Activated naive CD4-positive, alpha-beta T cell treated with anti-CD3 and anti-CD28 coated beads, Interleukin-2, amount 10 ng/mL, durations not matched to agents 7 days and 5 days (primary cell): ENCODE results near the gene HMCN2.
A peak's percentile ranks its signal among the peaks of the same experiment; 100 is the strongest.

Experiments
- CTCF ChIA-PET: fragments of 350-600 bp; sonication (Branson Sonifier 250); formaldehyde crosslinking; loops from one replicate; lab custom pipeline; 2021; ENCODE audit warnings: antibody characterized with exemption; lab: Charles Lee
- DNase-seq: peaks from one replicate; pipeline ENCODE4 v3.0.0-alpha.2; 2020
- H3K27ac Mint-ChIP-seq: one replicate; pipeline ENCODE4 v1.8.0; 2021; ENCODE audit warnings: mild to moderate bottlenecking, moderate library complexity, mixed read lengths
- H3K27me3 Mint-ChIP-seq: one replicate; pipeline ENCODE4 v1.8.0; 2021; ENCODE audit warnings: mild to moderate bottlenecking, mixed read lengths
- H3K36me3 Mint-ChIP-seq: one replicate; pipeline ENCODE4 v1.8.0; 2021; ENCODE audit warnings: mixed read lengths
- H3K4me1 Mint-ChIP-seq: one replicate; pipeline ENCODE4 v1.8.0; 2021; ENCODE audit warnings: mixed read lengths
- H3K4me3 Mint-ChIP-seq: one replicate; pipeline ENCODE4 v1.8.0; 2021; ENCODE audit warnings: mild to moderate bottlenecking, moderate library complexity, mixed read lengths
- H3K9me3 Mint-ChIP-seq: one replicate; pipeline ENCODE4 v1.8.0; 2021; ENCODE audit warnings: mixed read lengths

Gene HMCN2

DNA sequence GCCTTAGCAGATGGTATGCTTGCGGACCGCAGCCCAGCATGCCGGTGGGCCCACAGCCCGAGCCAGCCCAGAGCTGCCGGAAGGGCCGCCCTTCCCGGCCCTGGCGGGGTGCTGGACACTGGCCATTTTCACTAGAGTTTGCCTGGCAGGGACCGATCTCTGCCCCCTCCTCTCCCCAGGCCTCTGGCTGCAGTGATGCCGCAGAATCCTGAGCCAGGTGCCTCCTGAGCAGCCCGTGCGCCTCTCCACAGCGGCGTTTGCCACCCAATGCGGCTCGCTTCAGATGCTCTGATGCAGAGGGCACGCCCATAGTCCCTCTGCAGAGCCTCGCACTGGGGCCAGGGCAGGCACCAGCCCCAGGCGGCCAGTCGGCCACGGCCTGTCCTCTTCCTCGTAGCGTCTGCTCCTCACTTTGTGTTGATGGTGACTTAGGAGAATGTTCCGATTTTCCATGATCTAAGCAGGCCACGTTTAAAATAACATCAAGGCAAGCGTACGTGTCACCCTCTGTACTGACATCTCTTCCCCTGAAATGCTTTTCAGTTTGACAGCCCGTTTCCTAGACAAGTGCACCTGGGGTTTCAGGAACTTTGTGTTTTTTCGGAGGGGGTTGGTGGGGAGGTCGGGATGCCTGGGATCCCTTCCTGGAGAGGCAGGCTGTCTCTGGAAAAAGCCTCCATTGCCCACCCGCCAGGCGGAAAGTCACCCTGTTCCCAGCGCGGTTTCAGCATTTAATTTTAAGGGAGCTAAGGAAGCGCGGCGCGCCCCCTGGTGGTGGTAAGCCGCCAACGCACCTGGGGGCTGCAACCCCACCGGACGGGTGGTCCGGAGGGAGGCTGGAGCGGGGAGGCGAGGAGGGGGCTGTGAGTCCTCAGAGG is 29.8 kb upstream of the HMCN2 start:
- CTCF ChIA-PET: interaction anchor here (0.6 to 3.5 kb wide), 9 partner anchors 9 to 351 kb away, joined by 3 to 33 read pairs (median 3); no protein-coding TSS in a partner anchor
- Mint-ChIP-seq H3K4me3 (no peak overlapping the region), H3K36me3 (no peaks in the 10 kb centered on the region), H3K4me1 (peaks cover 16% of the 10 kb centered on the region), H3K9me3 (no peaks in the 10 kb centered on the region), H3K27me3 (peaks cover 7% of the 10 kb centered on the region), H3K27ac (no peak overlapping the region)
- DNase-seq: peak; percentile 76

DNA sequence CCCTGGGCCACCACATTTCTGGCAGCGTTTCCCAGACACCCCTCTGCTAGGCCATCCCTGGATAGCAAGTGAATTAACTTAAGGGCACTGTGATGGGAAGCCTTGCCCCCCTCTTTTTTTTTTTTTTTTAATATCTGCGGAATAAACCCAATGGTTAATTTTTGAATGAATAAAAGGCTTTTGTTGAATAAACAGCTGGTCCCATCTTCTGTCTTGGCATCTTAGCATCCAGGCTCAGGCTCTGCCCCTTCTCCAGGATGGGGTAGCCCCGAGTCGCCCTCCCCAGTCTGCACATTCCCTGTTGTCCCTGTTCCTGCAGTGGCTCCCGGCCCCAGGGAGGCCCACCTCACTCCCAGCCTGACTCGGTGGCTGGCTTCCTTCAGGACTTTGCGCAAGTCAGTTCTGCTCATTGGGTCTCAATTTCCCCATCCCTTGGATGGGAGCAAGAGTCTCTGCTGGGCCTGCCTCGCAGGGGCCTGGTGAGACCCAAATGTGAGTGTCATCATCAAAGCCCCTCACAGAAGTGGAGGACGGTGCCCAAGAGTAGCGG is 29.0 kb upstream of the HMCN2 start:
- Mint-ChIP-seq H3K4me3 (no peak overlapping the region), H3K4me1 (peaks cover 21% of the 10 kb centered on the region), H3K27ac (no peak overlapping the region), H3K36me3 (no peaks in the 10 kb centered on the region), H3K27me3 (peaks cover 7% of the 10 kb centered on the region), H3K9me3 (no peaks in the 10 kb centered on the region)
- no peak for DNase-seq
- CTCF ChIA-PET: interaction anchor here (0.6 to 3.5 kb wide), 8 partner anchors 9 to 351 kb away, joined by 3 to 33 read pairs (median 3); no protein-coding TSS in a partner anchor

DNA sequence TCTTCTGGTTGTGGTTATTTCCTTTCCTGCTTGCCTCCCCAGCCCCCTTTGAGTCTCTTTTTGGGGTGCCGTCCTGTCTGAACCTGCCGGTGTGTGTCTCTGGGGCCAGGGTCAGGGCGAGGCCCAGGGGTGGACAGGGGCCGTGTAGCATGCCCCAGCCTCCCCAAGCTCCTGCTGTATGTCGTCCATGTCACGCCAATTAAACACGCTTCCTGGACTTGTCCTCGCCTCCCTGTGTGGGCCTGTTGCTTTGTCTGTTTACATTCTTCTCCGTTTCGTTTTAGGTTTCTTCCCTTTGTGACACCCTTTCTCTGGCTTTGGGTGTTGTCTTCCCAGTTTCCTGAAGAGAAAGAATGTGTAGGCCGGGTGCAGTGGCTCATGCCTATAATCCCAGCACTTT is 28.5 kb upstream of the HMCN2 start:
- Mint-ChIP-seq H3K27ac (no peak overlapping the region), H3K36me3 (no peaks in the 10 kb centered on the region), H3K4me1 (peaks cover 23% of the 10 kb centered on the region), H3K9me3 (no peaks in the 10 kb centered on the region), H3K4me3 (no peak overlapping the region), H3K27me3 (peaks cover 11% of the 10 kb centered on the region)
- DNase-seq: no peak
- CTCF ChIA-PET: interaction anchor here (1.3 to 3.5 kb wide), 4 partner anchors 10 to 130 kb away, joined by 3 to 33 read pairs (median 10); no protein-coding TSS in a partner anchor

DNA sequence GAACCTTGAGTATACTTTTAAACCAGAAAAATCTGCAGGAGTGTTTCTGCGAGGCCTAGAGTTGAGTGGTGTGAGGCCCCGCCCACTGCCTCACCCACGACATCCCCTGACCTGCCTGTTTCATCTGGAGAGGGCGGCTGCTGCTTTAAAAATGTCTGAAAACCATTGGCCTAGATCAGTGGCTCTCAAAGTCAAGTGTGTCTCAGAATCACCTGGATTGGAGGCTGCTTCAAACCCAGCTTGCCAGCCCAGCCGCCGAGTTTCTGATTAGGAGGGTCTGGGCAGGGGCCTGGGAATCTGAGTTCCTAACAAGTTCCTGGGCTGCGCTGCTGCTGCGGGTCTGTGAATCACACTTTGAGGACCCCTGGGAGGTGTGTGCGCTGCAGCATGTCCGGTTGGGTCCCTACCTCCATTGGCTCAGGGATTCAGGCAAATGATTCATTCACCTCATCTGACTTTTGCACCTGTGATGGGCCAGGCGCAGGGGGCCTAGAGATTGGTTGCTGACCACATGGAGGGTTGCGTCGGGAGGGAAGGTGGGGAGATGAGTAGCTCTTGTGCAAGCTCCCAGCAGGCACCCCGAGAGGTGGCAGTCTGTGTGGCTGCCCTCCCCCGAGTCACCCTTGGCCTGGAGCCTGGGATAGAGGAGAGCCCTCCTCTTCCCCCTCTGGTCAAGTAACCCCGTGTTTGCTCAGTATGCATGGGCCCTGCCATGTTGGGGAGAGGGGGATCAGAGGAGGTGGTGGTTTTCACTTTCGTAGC is 27.6 kb upstream of the HMCN2 start:
- Mint-ChIP-seq H3K9me3 (no peaks in the 10 kb centered on the region), H3K4me1 (peaks cover 27% of the 10 kb centered on the region), H3K36me3 (no peaks in the 10 kb centered on the region), H3K27me3 (peaks cover 14% of the 10 kb centered on the region), H3K27ac (no peak overlapping the region), H3K4me3 (no peak overlapping the region)
- CTCF ChIA-PET: interaction anchor here (1.0 to 3.5 kb wide), 2 partner anchors 127 to 131 kb away, joined by 3 to 33 read pairs; no protein-coding TSS in a partner anchor
- no peak for DNase-seq

DNA sequence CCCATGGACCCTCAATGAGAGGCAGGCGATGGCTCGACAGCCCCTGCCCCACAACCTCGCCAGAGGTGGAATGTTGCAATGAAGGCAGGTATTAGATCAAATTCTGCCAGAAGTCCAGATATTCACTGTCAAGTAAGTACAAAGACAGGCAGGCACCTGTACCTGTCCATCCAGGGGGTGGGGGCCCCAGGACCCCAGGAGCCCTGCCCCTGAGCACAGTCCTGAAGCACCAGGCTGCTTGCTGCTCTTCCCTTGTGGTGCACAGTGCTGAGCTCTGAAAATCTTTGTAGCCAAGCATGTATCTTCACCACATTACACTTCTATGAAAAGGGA is 26.2 kb upstream of the HMCN2 start:
- Mint-ChIP-seq H3K27ac (no peak overlapping the region), H3K9me3 (no peaks in the 10 kb centered on the region), H3K4me1 (peaks cover 31% of the 10 kb centered on the region), H3K4me3 (no peak overlapping the region), H3K27me3 (peaks cover 20% of the 10 kb centered on the region), H3K36me3 (no peaks in the 10 kb centered on the region)
- DNase-seq: no peak
- CTCF ChIA-PET: interaction anchor here (1.2 to 7.9 kb wide), 2 partner anchors 13 to 131 kb away, joined by 4 to 52 read pairs; no protein-coding TSS in a partner anchor

DNA sequence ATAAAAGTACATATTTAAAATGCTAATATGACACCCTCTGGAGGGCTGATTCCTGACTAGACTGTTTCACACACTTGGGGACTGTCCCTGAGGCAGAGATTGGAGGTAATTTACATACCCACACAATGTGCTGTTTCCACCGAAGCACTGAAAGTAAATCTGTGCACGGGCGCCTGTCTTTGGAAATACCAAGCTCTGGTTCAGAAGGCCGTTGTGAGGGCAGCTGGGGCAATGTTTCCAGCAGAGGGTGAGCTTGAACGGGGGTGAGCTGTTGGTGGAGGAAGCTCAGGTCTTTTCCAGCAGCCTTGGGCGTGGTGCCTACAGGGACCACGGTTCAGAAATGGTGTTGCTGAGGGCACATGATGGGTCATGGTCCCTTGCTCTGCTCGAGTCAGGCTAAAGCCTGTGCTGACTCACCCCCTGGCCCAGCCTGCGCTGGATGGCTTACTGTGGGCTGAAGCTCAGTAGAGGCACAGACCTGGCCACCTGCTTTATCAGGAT is 25.8 kb upstream of the HMCN2 start:
- DNase-seq: no peak

DNA sequence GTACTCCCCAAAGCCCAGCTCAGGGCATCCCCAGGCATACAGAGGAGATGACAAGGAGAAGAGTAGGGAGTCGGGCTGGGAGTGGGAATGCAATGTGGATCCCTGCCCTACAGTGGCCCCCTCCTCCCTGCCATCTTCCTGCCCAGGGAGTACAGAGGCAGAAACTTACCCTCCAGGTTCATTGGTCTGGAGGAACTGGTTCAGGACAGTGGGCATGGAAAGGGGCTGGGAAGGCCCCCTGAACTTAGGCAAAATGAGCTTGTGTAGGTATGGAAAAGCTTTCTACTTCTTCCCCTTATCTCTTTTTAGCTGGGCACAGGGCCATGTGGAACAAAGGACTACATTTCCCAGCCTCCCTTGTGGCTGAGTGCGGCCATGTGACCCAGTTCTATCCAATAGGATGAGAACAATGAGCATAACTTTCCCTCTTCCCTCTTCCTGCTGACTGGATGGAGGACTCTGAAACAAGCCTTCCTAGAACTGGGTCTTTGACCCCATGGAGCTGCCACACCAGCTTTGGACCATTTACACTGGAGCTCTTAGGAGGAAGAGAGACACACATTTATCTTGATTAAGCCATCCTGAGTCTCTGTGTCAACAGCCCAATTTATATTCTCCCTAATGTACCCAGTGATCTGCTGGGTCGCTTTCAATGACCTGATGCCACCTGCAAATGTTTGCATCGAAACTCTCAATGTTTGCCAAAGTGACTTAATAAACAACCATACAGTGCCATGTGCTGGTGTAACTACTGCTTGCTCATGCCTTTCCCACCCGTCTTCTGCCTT is 25.0 kb upstream of the HMCN2 start:
- Mint-ChIP-seq H3K27ac (no peak overlapping the region), H3K27me3 (peaks cover 28% of the 10 kb centered on the region), H3K36me3 (no peaks in the 10 kb centered on the region), H3K4me1 (peaks cover 31% of the 10 kb centered on the region), H3K4me3 (no peak overlapping the region), H3K9me3 (no peaks in the 10 kb centered on the region)
- CTCF ChIA-PET: interaction anchor here (7.9 kb wide), 1 partner anchor 132 kb away, joined by 52 read pairs; no protein-coding TSS in a partner anchor
- peak; percentile 50 for DNase-seq

More for the DNA sequence above, 25.8 kb upstream of the HMCN2 start:
- no peak overlapping the region for H3K4me3 Mint-ChIP-seq
- CTCF ChIA-PET: interaction anchor here (1.2 to 7.9 kb wide), 2 partner anchors 13 to 131 kb away, joined by 4 to 52 read pairs; no protein-coding TSS in a partner anchor
- peaks cover 31% of the 10 kb centered on the region for H3K4me1 Mint-ChIP-seq
- H3K27ac Mint-ChIP-seq: no peak overlapping the region
- H3K36me3 Mint-ChIP-seq: no peaks in the 10 kb centered on the region
- H3K27me3 Mint-ChIP-seq: peaks cover 25% of the 10 kb centered on the region
- H3K9me3 Mint-ChIP-seq: no peaks in the 10 kb centered on the region

DNA sequence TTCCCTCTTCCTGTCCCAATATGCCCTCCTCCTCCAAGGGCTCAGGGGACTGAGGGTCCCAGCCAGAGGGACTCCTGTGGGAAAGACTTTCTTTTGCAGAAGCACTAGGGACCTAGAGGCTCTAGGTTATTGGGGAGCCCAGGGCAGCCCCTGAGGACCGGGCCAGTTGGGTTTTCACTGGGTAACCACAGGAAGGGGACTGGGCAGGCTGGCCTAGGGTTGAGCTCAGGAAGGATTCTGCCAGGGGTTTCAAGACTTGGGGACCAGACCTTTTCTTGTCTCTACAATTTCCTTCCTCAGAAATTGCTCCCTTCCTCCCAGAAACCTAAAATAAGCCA is 24.4 kb upstream of the HMCN2 start:
- Mint-ChIP-seq H3K27ac (no peak overlapping the region), H3K9me3 (no peaks in the 10 kb centered on the region), H3K4me1 (peaks cover 27% of the 10 kb centered on the region), H3K4me3 (no peak overlapping the region), H3K36me3 (no peaks in the 10 kb centered on the region), H3K27me3 (peaks cover 28% of the 10 kb centered on the region)
- CTCF ChIA-PET: interaction anchor here (0.9 to 7.9 kb wide), 3 partner anchors 17 to 132 kb away, joined by 3 to 52 read pairs (median 3); no protein-coding TSS in a partner anchor
- no peak for DNase-seq

DNA sequence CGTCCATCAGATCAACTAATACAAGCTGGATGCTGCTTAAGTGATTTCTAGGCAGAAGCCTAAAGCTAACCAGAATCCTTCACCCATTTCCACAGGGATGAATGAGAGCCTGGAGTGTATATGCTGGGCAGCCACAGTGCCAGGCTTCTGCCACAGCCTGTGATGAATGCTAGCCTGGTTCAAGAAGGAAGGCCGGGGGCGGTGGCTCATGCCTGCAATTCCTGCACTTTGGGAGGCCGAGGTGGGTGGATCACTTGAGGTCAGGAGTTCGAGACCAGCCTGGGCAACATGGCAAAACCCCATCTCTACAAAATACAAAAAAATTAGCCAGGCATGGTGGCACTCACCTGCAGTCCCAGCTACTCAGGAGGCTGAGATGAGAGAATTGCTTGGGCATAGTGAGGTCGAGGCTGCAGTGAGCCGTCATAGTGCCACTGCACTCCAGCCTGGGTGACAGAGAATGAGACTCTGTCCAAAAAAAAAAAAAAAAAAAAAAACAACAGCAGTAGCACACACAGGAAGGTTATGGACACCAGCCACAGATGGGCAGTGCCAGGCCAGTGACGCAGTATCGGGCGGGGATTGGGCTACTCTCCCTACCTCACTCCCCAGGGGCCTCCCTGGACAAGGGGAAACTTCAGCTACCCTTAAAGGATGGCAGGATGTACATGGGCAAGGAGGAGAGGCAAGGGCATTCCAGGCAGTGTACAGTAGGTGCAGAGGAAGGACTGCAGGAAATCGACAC is 23.1 kb upstream of the HMCN2 start:
- Mint-ChIP-seq H3K9me3 (no peaks in the 10 kb centered on the region), H3K27ac (no peak overlapping the region), H3K4me1 (peaks cover 27% of the 10 kb centered on the region), H3K36me3 (no peaks in the 10 kb centered on the region), H3K27me3 (peaks cover 35% of the 10 kb centered on the region), H3K4me3 (no peak overlapping the region)
- no peak for DNase-seq
- CTCF ChIA-PET: interaction anchor here (0.5 to 7.9 kb wide), 10 partner anchors 8 to 465 kb away, joined by 3 to 52 read pairs (median 3); no protein-coding TSS in a partner anchor

DNA sequence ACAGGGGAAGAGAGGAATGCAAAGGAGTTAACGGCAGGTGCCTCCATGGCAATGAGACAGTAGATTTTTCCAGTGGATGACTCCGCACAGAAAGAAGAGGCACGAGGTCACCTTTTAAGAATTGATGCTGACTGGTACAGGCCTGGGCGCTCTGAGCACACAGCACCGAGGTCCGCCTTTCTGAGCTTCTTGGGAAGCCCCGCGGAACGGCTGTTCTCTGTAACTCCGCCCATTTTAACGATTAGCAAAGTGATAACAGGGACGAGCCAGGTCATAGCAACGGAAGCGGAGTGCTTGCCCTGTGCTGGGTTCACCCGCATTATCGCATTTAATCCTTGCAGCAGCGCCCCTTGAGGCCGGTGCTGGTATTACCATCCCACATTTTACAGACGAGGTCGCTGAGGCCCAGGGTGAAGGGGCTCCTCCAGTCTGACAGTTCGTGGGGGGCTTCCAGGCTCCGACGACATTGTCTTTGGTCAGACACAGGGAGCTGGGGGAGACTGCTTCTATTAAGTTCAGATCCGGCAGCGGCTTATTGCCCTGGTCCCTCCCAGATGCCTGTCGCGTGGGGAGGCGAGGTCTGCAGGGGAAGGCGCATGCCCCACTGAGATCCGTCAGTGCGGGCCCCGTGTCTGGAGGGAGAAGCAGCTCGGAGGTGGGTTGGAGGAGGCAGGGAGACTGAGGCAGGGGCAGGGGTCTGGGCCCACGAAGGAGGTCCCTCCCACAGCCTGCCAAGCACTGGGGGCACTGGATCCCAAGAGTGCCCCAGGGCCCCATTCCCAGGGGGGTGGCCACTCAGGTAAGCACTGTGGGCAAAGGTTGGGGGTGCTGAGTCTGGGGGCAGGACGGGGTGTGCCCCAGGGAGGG is 22.3 kb upstream of the HMCN2 start:
- H3K4me3 Mint-ChIP-seq: no peak overlapping the region
- no peaks in the 10 kb centered on the region for H3K36me3 Mint-ChIP-seq
- H3K4me1 Mint-ChIP-seq: peaks cover 27% of the 10 kb centered on the region
- CTCF ChIA-PET: interaction anchor here (0.5 to 7.9 kb wide), 8 partner anchors 10 to 209 kb away, joined by 3 to 52 read pairs (median 3); no protein-coding TSS in a partner anchor
- peaks cover 35% of the 10 kb centered on the region for H3K27me3 Mint-ChIP-seq
- peak overlapping the region; percentile 14 for H3K27ac Mint-ChIP-seq
- H3K9me3 Mint-ChIP-seq: no peaks in the 10 kb centered on the region
- peak; percentile 82 for DNase-seq

DNA sequence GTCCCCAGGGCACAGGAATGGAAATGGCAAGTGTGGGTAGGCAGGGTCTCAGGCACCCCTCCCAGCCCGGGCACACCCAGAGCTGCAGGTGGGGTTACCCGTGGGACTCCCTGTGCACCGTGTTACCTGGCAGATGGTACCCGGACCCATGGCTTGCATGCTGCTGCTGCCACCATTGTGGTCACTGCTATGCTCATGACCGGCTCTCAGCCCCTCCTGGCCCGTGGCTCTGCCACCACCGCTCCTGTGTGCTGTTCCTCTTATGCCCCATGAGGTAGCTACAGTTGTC is 21.7 kb upstream of the HMCN2 start:
- Mint-ChIP-seq H3K27ac (no peak overlapping the region), H3K36me3 (no peaks in the 10 kb centered on the region), H3K9me3 (no peaks in the 10 kb centered on the region), H3K4me1 (peaks cover 26% of the 10 kb centered on the region), H3K4me3 (no peak overlapping the region), H3K27me3 (peaks cover 36% of the 10 kb centered on the region)
- no peak for DNase-seq
- CTCF ChIA-PET: interaction anchor here (1.2 to 7.9 kb wide), 4 partner anchors 127 to 143 kb away, joined by 3 to 52 read pairs (median 3); no protein-coding TSS in a partner anchor
